ENCODE data around the gene SH2D3A.

GRCh38 chr19:6707011-6707657 is 60.1 kb downstream of the SH2D3A start:
- TF ChIP-seq CTCF (IDR thresholded peaks at IDR 0.05; ENCODE audit: poor library complexity) (no peak), EZH2 (IDR thresholded peaks at IDR 0.05; ENCODE audit: borderline replicate concordance) (no peak), EZH2phosphoT487 (IDR thresholded peaks at IDR 0.05; ENCODE audit: low read depth, severe bottlenecking, unreplicated experiment) (no peak)

Data from hepatocyte (in vitro differentiated cells).